DOHH2 (cell line): ENCODE results near the gene CNTN5.

Experiments
- CTCF ChIP-seq: fragments of 200-600 bp; sonication (generic); IDR thresholded peaks from one replicate; pipeline ENCODE4 v1.5.1; 2014; ENCODE audit warnings: antibody characterized with exemption, mild to moderate bottlenecking, low read depth, low read length; ENCODE audit not compliant: poor library complexity, severe bottlenecking
- EZH2phosphoT487 ChIP-seq: fragments of 200-600 bp; sonication (generic); IDR thresholded peaks from 2 replicates; pipeline ENCODE4 v1.6.1; 2017; ENCODE audit warnings: borderline replicate concordance, mild to moderate bottlenecking, antibody characterized with exemption, low read length, moderate library complexity, mixed read lengths

- TF ChIP-seq CTCF = no peak
- no peak for TF ChIP-seq EZH2phosphoT487
Measured at GRCh38 chr11:99693941-99694492, 673.3 kb downstream of the CNTN5 start.
